GM12878 (cell line): ENCODE measurements around the gene HNRNPA1. TPM values are rescaled to one million over a fixed set of nuclear protein-coding genes. Genes with fewer than 3 reads are reported as not detected.

Experiments used
- BRCA1 ChIP-seq: IDR thresholded peaks from 2 replicates; pipeline ENCODE4 v1.6.1; 2011; ENCODE audit warnings: low read depth, low read length, improper control_type of control experiment
- HCFC1 ChIP-seq: fragments of 150-350 bp; IDR thresholded peaks from 2 replicates; pipeline ENCODE4 v1.6.1; 2014; ENCODE audit warnings: low read length
- IKZF2 ChIP-seq, 2 experiments: fragments of 450-650 bp; IDR thresholded peaks; 2 replicates each; pipeline ENCODE4 v1.6.1; 2017; ENCODE audit warnings: mild to moderate bottlenecking in 2 of 2, moderate library complexity in 2 of 2
- RFX5 ChIP-seq: IDR thresholded peaks from 2 replicates; pipeline ENCODE4 v1.6.1; 2011; ENCODE audit warnings: low read depth, low read length, improper control_type of control experiment
- SIN3A ChIP-seq: IDR thresholded peaks from 2 replicates; pipeline ENCODE4 v1.6.1; 2012; ENCODE audit warnings: low read depth, low read length, improper control_type of control experiment
- SMAD5 ChIP-seq: IDR thresholded peaks from 2 replicates; pipeline ENCODE4 v1.6.1; 2016; ENCODE audit warnings: antibody characterized with exemption, low read depth
- TARDBP ChIP-seq: IDR thresholded peaks from 2 replicates; pipeline ENCODE4 v1.6.1; 2016; ENCODE audit warnings: borderline replicate concordance
- YBX1 ChIP-seq: fragments of 450-650 bp; IDR thresholded peaks from 2 replicates; pipeline ENCODE4 v1.6.1; 2016; ENCODE audit warnings: antibody characterized with exemption
- ZBED1 ChIP-seq: IDR thresholded peaks from 2 replicates; pipeline ENCODE4 v1.6.1; 2016; ENCODE audit warnings: borderline replicate concordance
- ZNF24 ChIP-seq: fragments of 450-650 bp; IDR thresholded peaks from 2 replicates; pipeline ENCODE4 v1.6.1; 2017; ENCODE audit warnings: antibody characterized with exemption, mild to moderate bottlenecking
- ZNF384 ChIP-seq: IDR thresholded peaks from 2 replicates; pipeline ENCODE4 v1.6.1; 2012; ENCODE audit warnings: low read depth, mild to moderate bottlenecking, low read length, improper control_type of control experiment, borderline replicate concordance
- polyA plus RNA-seq, 11 experiments: library from polyadenylated mRNA; depleted of rRNA in 4 of 11; unstranded in 6 of 11; stranded (reverse) in 5 of 11; fragments of >200 nt; fragmentation: Nextera tagmentation in 4 of 11; fragmentation: Illumina TruSeq in 1 of 11; extraction: Ambion mirVana in 4 of 11; extraction: Trizol in 1 of 11; gene quantifications; 1 replicate in 1 of 11; 2 replicates in 10 of 11; pipeline versions ENCODE4 v1.2.1 to v1.2.3, GENCODE V29; 2011 to 2016; ENCODE audit warnings: inconsistent platforms in 2 of 11, missing spikeins in 2 of 11, low read depth in 1 of 11
- total RNA-seq, 4 experiments: library from RNA; depleted of rRNA in 3 of 4; stranded (reverse); fragments of >200 nt in 3 of 4; fragmentation: Illumina TruSeq in 1 of 4; extraction: Trizol in 1 of 4; gene quantifications; 2 replicates each; pipeline versions ENCODE4 v1.2.1 to v1.2.3, GENCODE V29; 2013 to 2021
- TF ChIP-seq, protein P1 (sequence below): fragments of 450-650 bp; IDR thresholded peaks from 2 replicates; pipeline ENCODE4 v1.6.1; 2017; ENCODE audit warnings: mild to moderate bottlenecking, low read depth, inconsistent platforms; ENCODE audit not compliant: poor library complexity, severe bottlenecking
- TF ChIP-seq, protein P2 (sequence below): fragments of 450-650 bp; IDR thresholded peaks from 2 replicates; pipeline ENCODE4 v1.6.1; 2017; ENCODE audit warnings: mild to moderate bottlenecking, moderate library complexity
- TF ChIP-seq, protein P3 (sequence below): fragments of 450-650 bp; IDR thresholded peaks from 2 replicates; pipeline ENCODE4 v1.6.1; 2017; ENCODE audit warnings: mild to moderate bottlenecking

HNRNPA1 gene
- total and polyA plus RNA-seq, 10 of the 15 experiments (the other 5 are each of a cell fraction or from before 2014, with no cell fraction given), result 630 to 2,342 (median 1,407) TPM

DNA sequence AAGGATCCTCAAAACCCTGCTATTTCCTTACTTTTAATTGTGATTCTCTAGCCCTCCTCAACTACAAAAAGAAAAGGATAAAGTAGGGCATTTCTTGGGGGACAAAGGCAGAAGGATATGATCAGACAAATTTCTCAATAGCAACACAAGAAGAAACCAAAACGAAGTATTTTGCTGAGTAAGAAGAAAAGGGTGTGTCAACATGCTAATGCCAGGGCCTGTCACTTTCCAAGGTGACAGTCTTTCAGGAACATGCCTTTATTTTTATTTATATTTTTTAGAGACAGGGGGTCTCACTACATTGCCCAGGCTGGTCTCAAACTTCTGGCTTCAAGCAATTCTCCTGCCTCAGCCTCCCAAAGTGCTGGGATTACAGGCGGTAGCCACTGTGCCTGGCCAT lies 40.4 kb upstream of the HNRNPA1 start (continued):
- TF ChIP-seq, protein P1, sequence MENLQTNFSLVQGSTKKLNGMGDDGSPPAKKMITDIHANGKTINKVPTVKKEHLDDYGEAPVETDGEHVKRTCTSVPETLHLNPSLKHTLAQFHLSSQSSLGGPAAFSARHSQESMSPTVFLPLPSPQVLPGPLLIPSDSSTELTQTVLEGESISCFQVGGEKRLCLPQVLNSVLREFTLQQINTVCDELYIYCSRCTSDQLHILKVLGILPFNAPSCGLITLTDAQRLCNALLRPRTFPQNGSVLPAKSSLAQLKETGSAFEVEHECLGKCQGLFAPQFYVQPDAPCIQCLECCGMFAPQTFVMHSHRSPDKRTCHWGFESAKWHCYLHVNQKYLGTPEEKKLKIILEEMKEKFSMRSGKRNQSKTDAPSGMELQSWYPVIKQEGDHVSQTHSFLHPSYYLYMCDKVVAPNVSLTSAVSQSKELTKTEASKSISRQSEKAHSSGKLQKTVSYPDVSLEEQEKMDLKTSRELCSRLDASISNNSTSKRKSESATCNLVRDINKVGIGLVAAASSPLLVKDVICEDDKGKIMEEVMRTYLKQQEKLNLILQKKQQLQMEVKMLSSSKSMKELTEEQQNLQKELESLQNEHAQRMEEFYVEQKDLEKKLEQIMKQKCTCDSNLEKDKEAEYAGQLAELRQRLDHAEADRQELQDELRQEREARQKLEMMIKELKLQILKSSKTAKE, result no peak
- TF ChIP-seq ZNF384, result no peak
- no peak for TF ChIP-seq BRCA1
- no peak for TF ChIP-seq HCFC1
- TF ChIP-seq RFX5, result no peak
- TF ChIP-seq ZNF24, result no peak
- TF ChIP-seq, protein P2, sequence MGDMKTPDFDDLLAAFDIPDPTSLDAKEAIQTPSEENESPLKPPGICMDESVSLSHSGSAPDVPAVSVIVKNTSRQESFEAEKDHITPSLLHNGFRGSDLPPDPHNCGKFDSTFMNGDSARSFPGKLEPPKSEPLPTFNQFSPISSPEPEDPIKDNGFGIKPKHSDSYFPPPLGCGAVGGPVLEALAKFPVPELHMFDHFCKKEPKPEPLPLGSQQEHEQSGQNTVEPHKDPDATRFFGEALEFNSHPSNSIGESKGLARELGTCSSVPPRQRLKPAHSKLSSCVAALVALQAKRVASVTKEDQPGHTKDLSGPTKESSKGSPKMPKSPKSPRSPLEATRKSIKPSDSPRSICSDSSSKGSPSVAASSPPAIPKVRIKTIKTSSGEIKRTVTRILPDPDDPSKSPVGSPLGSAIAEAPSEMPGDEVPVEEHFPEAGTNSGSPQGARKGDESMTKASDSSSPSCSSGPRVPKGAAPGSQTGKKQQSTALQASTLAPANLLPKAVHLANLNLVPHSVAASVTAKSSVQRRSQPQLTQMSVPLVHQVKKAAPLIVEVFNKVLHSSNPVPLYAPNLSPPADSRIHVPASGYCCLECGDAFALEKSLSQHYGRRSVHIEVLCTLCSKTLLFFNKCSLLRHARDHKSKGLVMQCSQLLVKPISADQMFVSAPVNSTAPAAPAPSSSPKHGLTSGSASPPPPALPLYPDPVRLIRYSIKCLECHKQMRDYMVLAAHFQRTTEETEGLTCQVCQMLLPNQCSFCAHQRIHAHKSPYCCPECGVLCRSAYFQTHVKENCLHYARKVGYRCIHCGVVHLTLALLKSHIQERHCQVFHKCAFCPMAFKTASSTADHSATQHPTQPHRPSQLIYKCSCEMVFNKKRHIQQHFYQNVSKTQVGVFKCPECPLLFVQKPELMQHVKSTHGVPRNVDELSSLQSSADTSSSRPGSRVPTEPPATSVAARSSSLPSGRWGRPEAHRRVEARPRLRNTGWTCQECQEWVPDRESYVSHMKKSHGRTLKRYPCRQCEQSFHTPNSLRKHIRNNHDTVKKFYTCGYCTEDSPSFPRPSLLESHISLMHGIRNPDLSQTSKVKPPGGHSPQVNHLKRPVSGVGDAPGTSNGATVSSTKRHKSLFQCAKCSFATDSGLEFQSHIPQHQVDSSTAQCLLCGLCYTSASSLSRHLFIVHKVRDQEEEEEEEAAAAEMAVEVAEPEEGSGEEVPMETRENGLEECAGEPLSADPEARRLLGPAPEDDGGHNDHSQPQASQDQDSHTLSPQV, result no peak
- TF ChIP-seq TARDBP, result no peak
- TF ChIP-seq YBX1, result no peak
- TF ChIP-seq IKZF2 (IDR thresholded peaks at IDR 0.05), result no peak
- TF ChIP-seq, protein P3, sequence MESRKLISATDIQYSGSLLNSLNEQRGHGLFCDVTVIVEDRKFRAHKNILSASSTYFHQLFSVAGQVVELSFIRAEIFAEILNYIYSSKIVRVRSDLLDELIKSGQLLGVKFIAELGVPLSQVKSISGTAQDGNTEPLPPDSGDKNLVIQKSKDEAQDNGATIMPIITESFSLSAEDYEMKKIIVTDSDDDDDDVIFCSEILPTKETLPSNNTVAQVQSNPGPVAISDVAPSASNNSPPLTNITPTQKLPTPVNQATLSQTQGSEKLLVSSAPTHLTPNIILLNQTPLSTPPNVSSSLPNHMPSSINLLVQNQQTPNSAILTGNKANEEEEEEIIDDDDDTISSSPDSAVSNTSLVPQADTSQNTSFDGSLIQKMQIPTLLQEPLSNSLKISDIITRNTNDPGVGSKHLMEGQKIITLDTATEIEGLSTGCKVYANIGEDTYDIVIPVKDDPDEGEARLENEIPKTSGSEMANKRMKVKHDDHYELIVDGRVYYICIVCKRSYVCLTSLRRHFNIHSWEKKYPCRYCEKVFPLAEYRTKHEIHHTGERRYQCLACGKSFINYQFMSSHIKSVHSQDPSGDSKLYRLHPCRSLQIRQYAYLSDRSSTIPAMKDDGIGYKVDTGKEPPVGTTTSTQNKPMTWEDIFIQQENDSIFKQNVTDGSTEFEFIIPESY, result no peak
- no peak for TF ChIP-seq SIN3A
- no peak for TF ChIP-seq SMAD5
- no peak for TF ChIP-seq ZBED1
